ENCODE measurements around the gene RAPGEF3. TPM values are rescaled to one million over a fixed set of nuclear protein-coding genes. Genes with fewer than 3 reads are reported as not detected.

The RAPGEF3 gene
- total RNA-seq, 2 donors from 2014 or later, result 10.1 TPM

DNA sequence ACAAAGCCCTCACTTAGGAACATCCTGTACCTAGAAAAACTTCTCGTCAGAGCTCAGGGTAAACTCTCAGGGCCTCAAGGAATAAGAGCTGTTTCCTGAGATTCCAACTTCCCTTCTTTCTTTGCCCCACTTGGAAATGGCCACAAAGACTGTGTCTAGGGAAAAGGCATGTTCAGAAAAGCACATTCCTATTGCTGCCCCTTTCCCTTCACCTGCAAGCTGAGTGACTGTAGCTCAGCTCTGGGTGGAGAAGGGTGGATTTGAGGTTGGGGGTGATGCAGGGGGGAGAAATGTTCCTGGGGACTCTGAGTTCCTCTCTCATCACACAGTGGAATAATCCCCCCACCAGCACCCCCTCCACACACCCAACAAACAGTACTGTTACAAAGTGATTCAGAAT is 40.1 kb downstream of the RAPGEF3 start:
- Histone ChIP-seq H3K9me3 (no peaks in the 10 kb centered on the region), H3K4me3 (no peak overlapping the region), H3K9ac (ENCODE audit: low read depth in 2 of 2, low read length in 2 of 2) (no peak overlapping the region), H3K36me3 (no peaks in the 10 kb centered on the region), H3K27ac (no peak overlapping the region), H3K4me1 (peaks cover 7% of the 10 kb centered on the region), H3K27me3 (no peaks in the 10 kb centered on the region)
- intact Hi-C loops (cut with DNase I), result loop anchor here (5.0 kb wide), 1 partner anchor 59 kb away; no protein-coding TSS in a partner anchor
- no peak for DNase-seq
- TF ChIP-seq, protein P1, sequence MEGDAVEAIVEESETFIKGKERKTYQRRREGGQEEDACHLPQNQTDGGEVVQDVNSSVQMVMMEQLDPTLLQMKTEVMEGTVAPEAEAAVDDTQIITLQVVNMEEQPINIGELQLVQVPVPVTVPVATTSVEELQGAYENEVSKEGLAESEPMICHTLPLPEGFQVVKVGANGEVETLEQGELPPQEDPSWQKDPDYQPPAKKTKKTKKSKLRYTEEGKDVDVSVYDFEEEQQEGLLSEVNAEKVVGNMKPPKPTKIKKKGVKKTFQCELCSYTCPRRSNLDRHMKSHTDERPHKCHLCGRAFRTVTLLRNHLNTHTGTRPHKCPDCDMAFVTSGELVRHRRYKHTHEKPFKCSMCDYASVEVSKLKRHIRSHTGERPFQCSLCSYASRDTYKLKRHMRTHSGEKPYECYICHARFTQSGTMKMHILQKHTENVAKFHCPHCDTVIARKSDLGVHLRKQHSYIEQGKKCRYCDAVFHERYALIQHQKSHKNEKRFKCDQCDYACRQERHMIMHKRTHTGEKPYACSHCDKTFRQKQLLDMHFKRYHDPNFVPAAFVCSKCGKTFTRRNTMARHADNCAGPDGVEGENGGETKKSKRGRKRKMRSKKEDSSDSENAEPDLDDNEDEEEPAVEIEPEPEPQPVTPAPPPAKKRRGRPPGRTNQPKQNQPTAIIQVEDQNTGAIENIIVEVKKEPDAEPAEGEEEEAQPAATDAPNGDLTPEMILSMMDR (IDR thresholded peaks at IDR 0.05), result no peak

GRCh38 chr12:47717443-47718193 is 41.1 kb downstream of the RAPGEF3 start:
- peaks cover 7% of the 10 kb centered on the region for H3K4me1 ChIP-seq
- peak overlapping the region in 1 of 2 donors; percentile 29 for H3K9ac ChIP-seq (ENCODE audit: low read depth in 2 of 2, low read length in 2 of 2)
- H3K9me3 ChIP-seq, result no peaks in the 10 kb centered on the region
- intact Hi-C loops (cut with DNase I), result loop anchor here (2.0 to 5.0 kb wide), 2 partner anchors 60 to 121 kb away; no protein-coding TSS in a partner anchor
- H3K27ac ChIP-seq, result peak overlapping the region; percentile 72
- no peaks in the 10 kb centered on the region for H3K27me3 ChIP-seq
- H3K36me3 ChIP-seq, result no peaks in the 10 kb centered on the region
- TF ChIP-seq, protein P1 (IDR thresholded peaks at IDR 0.05), result peak; percentile 71
- H3K4me3 ChIP-seq, result no peak overlapping the region
- peak; percentile 82 for DNase-seq

GRCh38 chr12:47717046-47717442 is 41.6 kb downstream of the RAPGEF3 start:
- Histone ChIP-seq H3K27ac (no peak overlapping the region), H3K27me3 (no peaks in the 10 kb centered on the region), H3K9me3 (no peaks in the 10 kb centered on the region), H3K36me3 (no peaks in the 10 kb centered on the region), H3K4me1 (peaks cover 7% of the 10 kb centered on the region), H3K9ac (ENCODE audit: low read depth in 2 of 2, low read length in 2 of 2) (no peak overlapping the region), H3K4me3 (no peak overlapping the region)
- intact Hi-C loops (cut with DNase I), result loop anchor here (2.0 to 5.0 kb wide), 2 partner anchors 60 to 122 kb away; no protein-coding TSS in a partner anchor
- DNase-seq, result peak; percentile 21
- TF ChIP-seq, protein P1 (IDR thresholded peaks at IDR 0.05), result no peak

DNA sequence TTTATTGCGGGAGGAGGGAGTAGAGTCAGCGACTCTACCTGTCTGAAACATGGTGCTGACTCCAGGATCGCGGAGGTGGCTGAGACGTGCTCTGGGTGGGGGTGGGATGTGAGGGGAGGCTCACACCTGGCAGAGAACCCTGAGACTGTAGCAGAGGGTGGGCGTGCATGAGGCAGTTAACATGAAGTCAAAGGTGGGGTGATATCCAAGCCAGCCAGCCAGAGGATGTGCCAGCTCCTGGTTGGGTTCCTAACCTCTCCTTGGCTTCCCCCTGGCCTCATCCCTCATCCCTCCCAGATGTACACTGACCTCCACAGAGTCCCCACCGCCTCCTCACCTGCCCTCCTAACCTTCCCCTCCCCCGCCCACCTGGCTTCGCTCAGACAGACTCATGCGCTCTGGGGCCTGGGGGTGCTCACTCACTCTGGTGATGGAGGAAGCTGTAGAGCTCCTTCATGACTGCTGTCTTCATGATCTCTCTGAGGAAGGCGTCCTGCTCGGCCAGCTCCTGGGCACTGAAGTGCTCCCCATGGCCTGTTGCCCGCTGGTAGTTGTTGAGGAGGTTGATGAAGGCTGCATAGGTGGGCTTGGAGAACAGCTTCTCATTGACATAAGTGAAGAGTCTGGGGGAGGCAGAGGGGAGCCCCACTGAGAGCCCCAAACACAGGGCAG is 42.7 kb downstream of the RAPGEF3 start:
- H3K9me3 ChIP-seq, result no peaks in the 10 kb centered on the region
- peaks cover 7% of the 10 kb centered on the region for H3K4me1 ChIP-seq
- TF ChIP-seq, protein P1 (IDR thresholded peaks at IDR 0.05), result no peak
- DNase-seq, result peak; percentile 21
- intact Hi-C loops (cut with DNase I), result loop anchor here (2.0 to 5.0 kb wide), 2 partner anchors 61 to 123 kb away; no protein-coding TSS in a partner anchor
- no peak overlapping the region for H3K4me3 ChIP-seq
- H3K9ac ChIP-seq (ENCODE audit: low read depth in 2 of 2, low read length in 2 of 2), result no peak overlapping the region
- no peaks in the 10 kb centered on the region for H3K36me3 ChIP-seq
- no peaks in the 10 kb centered on the region for H3K27me3 ChIP-seq
- no peak overlapping the region for H3K27ac ChIP-seq

- H3K36me3 ChIP-seq, result no peaks in the 10 kb centered on the region
- no peaks in the 10 kb centered on the region for H3K27me3 ChIP-seq
- intact Hi-C loops (cut with DNase I), result loop anchor here (5.0 kb wide), 1 partner anchor 62 kb away; no protein-coding TSS in a partner anchor
- H3K9ac ChIP-seq (ENCODE audit: low read depth in 2 of 2, low read length in 2 of 2), result no peak overlapping the region
- DNase-seq, result peak; percentile 81
- no peak overlapping the region for H3K27ac ChIP-seq
- TF ChIP-seq, protein P1 (IDR thresholded peaks at IDR 0.05), result peak; percentile 69
- H3K4me1 ChIP-seq, result peaks cover 7% of the 10 kb centered on the region
- no peaks in the 10 kb centered on the region for H3K9me3 ChIP-seq
- no peak overlapping the region for H3K4me3 ChIP-seq
These were observed 43.2 kb downstream of the RAPGEF3 start for GRCh38 chr12:47715393-47715876.
